ENCODE data around the gene GABARAP. TPM values are rescaled to one million over a fixed set of nuclear protein-coding genes. Genes with fewer than 3 reads are reported as not detected.

The GABARAP gene
- total and polyA plus RNA-seq, 2 of the 13 experiments (the other 11 are each of a cell fraction or from before 2014, with no cell fraction given) = 161 to 310 TPM

DNA sequence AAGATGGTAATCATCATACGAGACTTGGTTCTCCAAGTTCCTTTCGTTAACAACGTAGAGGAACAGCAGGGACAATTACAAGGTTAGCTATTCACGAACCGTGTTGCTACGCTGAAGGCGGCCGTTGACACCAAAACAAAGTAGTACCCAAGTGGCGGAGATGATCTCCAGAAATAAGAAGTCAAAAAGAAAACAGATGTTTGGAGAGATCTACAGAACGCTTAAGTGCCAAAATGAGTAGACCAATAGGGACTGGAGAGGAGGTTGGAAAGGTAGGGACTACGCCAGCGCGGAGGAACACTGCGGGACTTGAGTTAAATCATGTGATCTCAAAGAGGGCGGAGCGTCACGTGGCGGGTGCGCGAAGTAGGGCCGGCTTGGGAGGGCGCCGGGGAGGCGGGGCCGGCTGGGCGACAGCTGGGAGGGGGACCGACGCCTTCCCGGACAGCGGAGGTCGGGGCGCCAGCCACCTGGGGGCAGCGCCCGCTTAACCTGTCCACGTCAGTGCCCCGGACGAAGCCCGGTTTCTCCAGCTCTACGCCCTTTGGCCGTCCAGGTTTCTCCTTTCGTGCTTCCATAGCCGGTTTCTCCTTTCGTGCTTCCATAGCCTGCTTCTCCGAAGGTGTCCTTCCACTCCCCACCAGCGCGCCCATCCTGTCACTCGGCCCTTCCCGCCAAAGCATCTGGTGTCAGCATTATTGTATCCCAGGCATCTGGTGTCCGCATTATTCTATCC lies 636 bp upstream of the GABARAP start (continued):
- 0 out of 2 replicates have a peak, but pooled peaks have one; percentile 23 for TF ChIP-seq ZFP37 (CRISPR knock-in tag; IDR thresholded peaks at IDR 0.05; ENCODE audit: borderline replicate concordance)
- no peak for TF ChIP-seq PITX1 (CRISPR knock-in tag; IDR thresholded peaks at IDR 0.05)
- TF ChIP-seq TP53 (CRISPR knock-in tag; conservative IDR thresholded peaks at IDR 0.05) = no peak
- no peak for TF ChIP-seq NONO (IDR thresholded peaks at IDR 0.05)
- peak; percentile 69; the same call in 1 of the 2 replicates for TF ChIP-seq NONO (CRISPR knock-in tag; conservative IDR thresholded peaks at IDR 0.05)
- TF ChIP-seq FOXP1 (IDR thresholded peaks at IDR 0.05) = no peak; the same call in 1 of the 2 replicates
- TF ChIP-seq FOXP1 (CRISPR knock-in tag; IDR thresholded peaks at IDR 0.05) = peak; percentile 70; the same call in 1 of the 2 replicates

DNA sequence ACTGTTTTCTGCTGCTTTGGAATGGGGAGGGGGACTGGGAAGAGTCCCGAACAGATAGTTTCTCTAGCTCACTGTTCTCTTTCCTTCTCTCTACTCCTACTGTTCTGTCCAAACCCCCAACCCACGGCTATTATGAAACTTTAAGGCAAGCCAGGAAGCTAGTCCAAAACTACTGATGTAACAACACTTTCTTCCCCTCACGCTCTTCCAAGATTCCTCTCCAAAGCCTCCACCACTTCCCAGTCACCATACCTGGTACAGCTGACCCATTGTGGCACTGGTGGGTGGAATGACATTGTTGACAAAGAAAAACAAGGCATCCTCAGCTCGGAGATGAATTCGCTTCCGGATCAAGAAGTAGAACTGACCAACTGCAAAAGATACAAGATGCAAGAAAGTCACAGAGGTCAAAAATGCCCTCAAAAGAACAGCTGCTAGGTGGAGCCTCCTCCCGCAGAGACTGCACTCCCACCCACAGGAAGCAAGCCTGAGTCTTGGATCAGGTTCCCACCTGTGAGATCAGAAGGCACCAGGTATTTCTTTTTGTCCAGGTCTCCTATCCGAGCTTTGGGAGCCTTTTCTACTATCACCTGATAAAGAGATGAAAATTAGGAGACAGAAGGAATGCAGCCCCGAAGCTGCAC lies 1.0 kb downstream of the GABARAP start:
- 27% methylated on average over 9 of the region's 9 CpGs for WGBS (ENCODE audit: low lambda C conversion rate)
- in situ Hi-C loops (cut with HindIII; ENCODE audit: extremely low pct_ligation_motif_present, low pct_unique_long_range_greater_than_20kb) = no loop called here
- ChIA-PET POLR2A (interaction anchor here (0.7 to 4.3 kb wide), 13 partner anchors 10 to 205 kb away, joined by 3 to 35 read pairs (median 5); partner anchors contain the start of genes ACADVL, ASGR1, ASGR2 and CTDNEP1), CTCF (ENCODE audit: low intra/inter-chr PET ratio, low total read pairs) (no interaction called here)
- FAIRE-seq = peak; percentile 15
- no peaks in the 10 kb centered on the region; a peak in 1 of 5 replicates for H3K27me3 ChIP-seq (ENCODE audit: control insufficient read depth in 1 of 2, insufficient read depth in 2 of 2, low read length in 2 of 2)
- intact Hi-C loops (cut with micrococcal nuclease; ENCODE audit: unreplicated experiment) = loop anchor here (5.0 kb wide), 1 partner anchor 41 kb away; the partner anchor contains the start of gene SLC2A4
- peak overlapping the region; percentile 86 for H3K27ac ChIP-seq (ENCODE audit: extremely low read length, insufficient read depth, low read length)
- peaks cover 42% of the 10 kb centered on the region for H3K79me2 ChIP-seq (ENCODE audit: insufficient read depth, low read length)
- H3K4me2 ChIP-seq (ENCODE audit: low read depth, low read length) = peak overlapping the region; percentile 97
- 0 out of 2 replicates have a peak, but pooled peaks cover 2% of the 10 kb centered on the region for H4K20me1 ChIP-seq (ENCODE audit: insufficient read depth, low read length)
- no peaks in the 10 kb centered on the region for H3K9me3 ChIP-seq (ENCODE audit: low read length)
- H3K4me3 ChIP-seq (replicated peaks in 1 of 3; ENCODE audit: insufficient read depth in 1 of 3, low read depth in 2 of 3, low read length in 3 of 3) = peak overlapping the region; percentile 61 to 85 (median 68)
- peaks cover 37% of the 10 kb centered on the region for H3K4me1 ChIP-seq (ENCODE audit: insufficient read depth, low read length)
- peak overlapping the region; percentile 92 for H3K9ac ChIP-seq (ENCODE audit: insufficient read depth, low read depth, low read length)
- ATAC-seq = no peak
- H3K36me3 ChIP-seq (replicated peaks in 1 of 2; ENCODE audit: control insufficient read depth in 1 of 2, insufficient read depth in 2 of 2, low read length in 2 of 2) = peaks cover 11 to 27% of the 10 kb centered on the region in 2 experiments
- DNase-seq (ENCODE audit: low spot score) = no peak
- no peak overlapping the region for H2AFZ ChIP-seq (ENCODE audit: low read length)
- BruUV-seq (replicated peaks) = TSS peak; percentile 68
- TF ChIP-seq THAP11 (CRISPR knock-in tag; IDR thresholded peaks at IDR 0.05) (no peak), POLR2G (IDR thresholded peaks at IDR 0.05; ENCODE audit: low read depth, low read length) (no peak), SMAD9 (CRISPR knock-in tag; IDR thresholded peaks at IDR 0.05) (no peak), HIVEP1 (CRISPR knock-in tag; IDR thresholded peaks at IDR 0.05) (no peak), SIN3A (IDR thresholded peaks at IDR 0.05; ENCODE audit: borderline replicate concordance, low read depth, low read length) (0 out of 2 replicates have a peak, but pooled peaks have one; percentile 11), GABPA (IDR thresholded peaks at IDR 0.05; ENCODE audit: low read depth, low read length) (no peak), GABPA (CRISPR knock-in tag; IDR thresholded peaks at IDR 0.05; ENCODE audit: low read depth) (peak; percentile 48; the same call in 1 of the 2 replicates), MAZ (IDR thresholded peaks at IDR 0.05; ENCODE audit: borderline replicate concordance, low read depth, low read length) (no peak), MAZ (CRISPR knock-in tag; IDR thresholded peaks at IDR 0.05; ENCODE audit: low read depth) (no peak), HMG20A (CRISPR knock-in tag; IDR thresholded peaks at IDR 0.05; ENCODE audit: borderline replicate concordance) (no peak)
- TF ChIP-seq, protein P1, sequence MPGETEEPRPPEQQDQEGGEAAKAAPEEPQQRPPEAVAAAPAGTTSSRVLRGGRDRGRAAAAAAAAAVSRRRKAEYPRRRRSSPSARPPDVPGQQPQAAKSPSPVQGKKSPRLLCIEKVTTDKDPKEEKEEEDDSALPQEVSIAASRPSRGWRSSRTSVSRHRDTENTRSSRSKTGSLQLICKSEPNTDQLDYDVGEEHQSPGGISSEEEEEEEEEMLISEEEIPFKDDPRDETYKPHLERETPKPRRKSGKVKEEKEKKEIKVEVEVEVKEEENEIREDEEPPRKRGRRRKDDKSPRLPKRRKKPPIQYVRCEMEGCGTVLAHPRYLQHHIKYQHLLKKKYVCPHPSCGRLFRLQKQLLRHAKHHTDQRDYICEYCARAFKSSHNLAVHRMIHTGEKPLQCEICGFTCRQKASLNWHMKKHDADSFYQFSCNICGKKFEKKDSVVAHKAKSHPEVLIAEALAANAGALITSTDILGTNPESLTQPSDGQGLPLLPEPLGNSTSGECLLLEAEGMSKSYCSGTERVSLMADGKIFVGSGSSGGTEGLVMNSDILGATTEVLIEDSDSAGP (CRISPR knock-in tag; IDR thresholded peaks at IDR 0.05; ENCODE audit: borderline replicate concordance) = no peak
- TF ChIP-seq, protein P2, sequence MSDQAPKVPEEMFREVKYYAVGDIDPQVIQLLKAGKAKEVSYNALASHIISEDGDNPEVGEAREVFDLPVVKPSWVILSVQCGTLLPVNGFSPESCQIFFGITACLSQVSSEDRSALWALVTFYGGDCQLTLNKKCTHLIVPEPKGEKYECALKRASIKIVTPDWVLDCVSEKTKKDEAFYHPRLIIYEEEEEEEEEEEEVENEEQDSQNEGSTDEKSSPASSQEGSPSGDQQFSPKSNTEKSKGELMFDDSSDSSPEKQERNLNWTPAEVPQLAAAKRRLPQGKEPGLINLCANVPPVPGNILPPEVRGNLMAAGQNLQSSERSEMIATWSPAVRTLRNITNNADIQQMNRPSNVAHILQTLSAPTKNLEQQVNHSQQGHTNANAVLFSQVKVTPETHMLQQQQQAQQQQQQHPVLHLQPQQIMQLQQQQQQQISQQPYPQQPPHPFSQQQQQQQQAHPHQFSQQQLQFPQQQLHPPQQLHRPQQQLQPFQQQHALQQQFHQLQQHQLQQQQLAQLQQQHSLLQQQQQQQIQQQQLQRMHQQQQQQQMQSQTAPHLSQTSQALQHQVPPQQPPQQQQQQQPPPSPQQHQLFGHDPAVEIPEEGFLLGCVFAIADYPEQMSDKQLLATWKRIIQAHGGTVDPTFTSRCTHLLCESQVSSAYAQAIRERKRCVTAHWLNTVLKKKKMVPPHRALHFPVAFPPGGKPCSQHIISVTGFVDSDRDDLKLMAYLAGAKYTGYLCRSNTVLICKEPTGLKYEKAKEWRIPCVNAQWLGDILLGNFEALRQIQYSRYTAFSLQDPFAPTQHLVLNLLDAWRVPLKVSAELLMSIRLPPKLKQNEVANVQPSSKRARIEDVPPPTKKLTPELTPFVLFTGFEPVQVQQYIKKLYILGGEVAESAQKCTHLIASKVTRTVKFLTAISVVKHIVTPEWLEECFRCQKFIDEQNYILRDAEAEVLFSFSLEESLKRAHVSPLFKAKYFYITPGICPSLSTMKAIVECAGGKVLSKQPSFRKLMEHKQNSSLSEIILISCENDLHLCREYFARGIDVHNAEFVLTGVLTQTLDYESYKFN (CRISPR knock-in tag; conservative IDR thresholded peaks at IDR 0.05) = no peak
